T-cell (primary cell): ENCODE results near the gene ZNF778. TPM values are rescaled to one million over a fixed set of nuclear protein-coding genes. Genes with fewer than 3 reads are reported as not detected.
A peak's percentile ranks its signal among the peaks of the same experiment; 100 is the strongest.
"Not testable (repeated sequence)": the region's sequence is repeated elsewhere in the genome, so short reads cannot be mapped to it uniquely, and the experiment has no call there.

Source experiments
- ATAC-seq, 4 experiments: fragments of 200-7000 bp in 3 of 4; fragments of 150-1000 bp in 1 of 4; cut with Tn5 transposase; replicated peaks in 1 of 4; 1 replicate in 3 of 4; 2 replicates in 1 of 4; pipeline ENCODE4 v1.10.0; 2021; ENCODE audit warnings: moderate library complexity in 3 of 4, mild to moderate bottlenecking in 2 of 4, moderate number of reproducible peaks in 1 of 4
- CTCF ChIA-PET, 2 donors: fragments of 300-600 bp; sonication (Branson Sonifier 250); formaldehyde crosslinking; loops; one replicate each; lab custom pipeline; 2022; ENCODE audit warnings: antibody characterized with exemption in 2 of 2; lab: Charles Lee
- POLR2A ChIA-PET, 2 donors: fragments of 300-600 bp; sonication (Branson Sonifier 250); formaldehyde crosslinking; loops; one replicate each; lab custom pipeline; 2022; ENCODE audit warnings: antibody characterized with exemption in 2 of 2; lab: Charles Lee
- DNase-seq, 35 experiments: peaks; one replicate each; pipeline versions ENCODE4 v3.0.0 to v3.0.0-alpha.2; 2013 to 2023
- H3K27ac ChIP-seq: one replicate; pipeline ENCODE4 v1.5.1; 2013; ENCODE audit warnings: low read length
- H3K27me3 ChIP-seq, 2 experiments: replicated peaks in 1 of 2; 1 replicate in 1 of 2; 2 replicates in 1 of 2; pipeline versions ENCODE4 v1.6.1 to v1.7.0; 2013; ENCODE audit warnings: low read length in 1 of 2, mixed read lengths in 1 of 2; ENCODE audit not compliant: control insufficient read depth in 2 of 2, insufficient read depth in 2 of 2; ENCODE audit errors: extremely low read depth in 1 of 2
- H3K36me3 ChIP-seq, 2 donors: 1 replicate in 1 of 2; 2 replicates in 1 of 2; pipeline versions ENCODE4 v1.6.1 to v1.7.0; 2013; ENCODE audit warnings: low read length in 1 of 2; ENCODE audit not compliant: control insufficient read depth in 2 of 2, insufficient read depth in 1 of 2; ENCODE audit errors: extremely low read depth in 1 of 2
- H3K4me1 ChIP-seq, 2 experiments: 1 replicate in 1 of 2; 2 replicates in 1 of 2; pipeline versions ENCODE4 v1.6.1 to v1.7.0; 2013; ENCODE audit warnings: low read length in 2 of 2, mixed read lengths in 1 of 2; ENCODE audit not compliant: insufficient read depth in 2 of 2, control insufficient read depth in 1 of 2; ENCODE audit errors: extremely low read depth in 1 of 2
- H3K4me3 ChIP-seq, 2 donors: 1 replicate in 1 of 2; 2 replicates in 1 of 2; pipeline versions ENCODE4 v1.5.1 to v1.7.0; 2013; ENCODE audit warnings: mild to moderate bottlenecking in 2 of 2, low read length in 1 of 2, moderate library complexity in 1 of 2; ENCODE audit not compliant: control insufficient read depth in 1 of 2; ENCODE audit errors: extremely low read depth in 1 of 2
- H3K9me3 ChIP-seq: 2 replicates; pipeline ENCODE4 v1.7.0; 2013
- H3K27ac Mint-ChIP-seq, 2 donors: one replicate each; pipeline ENCODE4 v1.8.0; 2020 to 2021; ENCODE audit warnings: mild to moderate bottlenecking in 2 of 2, mixed read lengths in 2 of 2
- H3K27me3 Mint-ChIP-seq, 2 donors: one replicate each; pipeline ENCODE4 v1.8.0; 2021 to 2022; ENCODE audit warnings: mixed read lengths in 2 of 2
- H3K36me3 Mint-ChIP-seq: one replicate; pipeline ENCODE4 v1.8.0; 2021; ENCODE audit warnings: mixed read lengths
- H3K4me1 Mint-ChIP-seq, 3 donors: one replicate each; pipeline ENCODE4 v1.8.0; 2020 to 2022; ENCODE audit warnings: mixed read lengths in 3 of 3, mild to moderate bottlenecking in 1 of 3
- H3K4me3 Mint-ChIP-seq, 3 donors: one replicate each; pipeline ENCODE4 v1.8.0; 2020 to 2022; ENCODE audit warnings: mild to moderate bottlenecking in 3 of 3, mixed read lengths in 3 of 3, moderate library complexity in 3 of 3
- H3K9me3 Mint-ChIP-seq, 3 donors: one replicate each; pipeline ENCODE4 v1.8.0; 2020 to 2022; ENCODE audit warnings: mixed read lengths in 3 of 3
- WGBS: methylation state at CpG from one replicate; pipeline ENCODE4 v1.1.5; 2013; ENCODE audit warnings: missing lambda C conversion rate; ENCODE audit not compliant: insufficient coverage; 5-methylcytosine and 5-hydroxymethylcytosine counted together
- total RNA-seq, 35 experiments: library from RNA in 6 of 35; stranded (reverse) in 6 of 35; fragments of 120-200 nt in 1 of 35; gene quantifications; one replicate each; pipeline versions ENCODE4 v1.2.1 to v1.2.4 and lab custom pipeline; 2013 to 2026

The ZNF778 gene
- total RNA-seq, 5 donors from 2014 or later (not counting 1 experiment from before 2014, with no cell fraction given), result 6.0 to 16.3 (median 13.6) TPM

GRCh38 chr16:89179656-89180315 is 37.7 kb upstream of the ZNF778 start:
- Histone ChIP-seq H3K36me3 (no peaks in the 10 kb centered on the region), H3K27me3 (peaks cover 0 to 20% of the 10 kb centered on the region in 2 experiments), H3K9me3 (no peaks in the 10 kb centered on the region), H3K4me3 (no peak overlapping the region), H3K4me1 (peaks cover 0 to 8% of the 10 kb centered on the region in 2 experiments), H3K27ac (no peak overlapping the region)
- no peaks in the 10 kb centered on the region for H3K9me3 Mint-ChIP-seq
- WGBS, result 87% methylated on average over 12 of the region's 25 CpGs
- H3K4me1 Mint-ChIP-seq, result peaks cover 6 to 11% (median 9%) of the 10 kb centered on the region in 3 donors
- no peak overlapping the region for H3K4me3 Mint-ChIP-seq
- ChIA-PET CTCF (no interaction called here), POLR2A (no interaction called here)
- H3K36me3 Mint-ChIP-seq, result no peaks in the 10 kb centered on the region
- ATAC-seq, result no peak
- no peak overlapping the region for H3K27ac Mint-ChIP-seq
- no peak for DNase-seq
- H3K27me3 Mint-ChIP-seq, result no peaks in the 10 kb centered on the region

GRCh38 chr16:89183463-89183862 is 34.0 kb upstream of the ZNF778 start:
- H3K4me1 ChIP-seq, result peaks cover 0 to 8% of the 10 kb centered on the region in 2 experiments
- WGBS, result 80% methylated on average over 11 of the region's 13 CpGs
- H3K9me3 ChIP-seq, result no peaks in the 10 kb centered on the region
- Mint-ChIP-seq H3K36me3 (no peaks in the 10 kb centered on the region), H3K9me3 (no peaks in the 10 kb centered on the region), H3K4me1 (peaks cover 6 to 11% (median 9%) of the 10 kb centered on the region in 3 donors), H3K27me3 (no peaks in the 10 kb centered on the region), H3K27ac (no peak overlapping the region), H3K4me3 (no peak overlapping the region)
- CTCF ChIA-PET, result no interaction called here
- H3K27ac ChIP-seq, result no peak overlapping the region
- peaks cover 0 to 19% of the 10 kb centered on the region in 2 experiments for H3K27me3 ChIP-seq
- H3K36me3 ChIP-seq, result no peaks in the 10 kb centered on the region
- no peak for DNase-seq
- no peak for ATAC-seq
- no peak overlapping the region for H3K4me3 ChIP-seq
- POLR2A ChIA-PET, result no interaction called here

GRCh38 chr16:89183975-89184676 is 33.4 kb upstream of the ZNF778 start:
- DNase-seq (no peak), ATAC-seq (no peak)
- Histone ChIP-seq H3K4me1 (peaks cover 0 to 8% of the 10 kb centered on the region in 2 experiments), H3K4me3 (no peak overlapping the region), H3K9me3 (no peaks in the 10 kb centered on the region), H3K27ac (no peak overlapping the region), H3K36me3 (no peaks in the 10 kb centered on the region), H3K27me3 (peaks cover 0 to 13% of the 10 kb centered on the region in 2 experiments)
- Mint-ChIP-seq H3K36me3 (no peaks in the 10 kb centered on the region), H3K27me3 (no peaks in the 10 kb centered on the region), H3K4me3 (no peak overlapping the region), H3K9me3 (no peaks in the 10 kb centered on the region), H3K4me1 (peaks cover 6 to 11% (median 9%) of the 10 kb centered on the region in 3 donors), H3K27ac (no peak overlapping the region)
- ChIA-PET CTCF (interaction anchor here in 1 of 2 donors (0.5 kb wide), 1 partner anchor 345 kb away, joined by 3 read pairs; no protein-coding TSS in a partner anchor), POLR2A (no interaction called here)
- 83% methylated on average over 22 of the region's 26 CpGs for WGBS

- H3K27me3 ChIP-seq, result peaks cover 0 to 12% of the 10 kb centered on the region in 2 experiments
- 80% methylated on average over 8 of the region's 9 CpGs for WGBS
- H3K9me3 ChIP-seq, result no peaks in the 10 kb centered on the region
- H3K4me1 ChIP-seq, result peaks cover 0 to 8% of the 10 kb centered on the region in 2 experiments
- Mint-ChIP-seq H3K9me3 (no peaks in the 10 kb centered on the region), H3K36me3 (no peaks in the 10 kb centered on the region), H3K4me3 (no peak overlapping the region), H3K4me1 (peaks cover 6 to 11% (median 9%) of the 10 kb centered on the region in 3 donors), H3K27ac (no peak overlapping the region), H3K27me3 (no peaks in the 10 kb centered on the region)
- ATAC-seq (no peak), DNase-seq (no peak)
- H3K4me3 ChIP-seq, result no peak overlapping the region
- H3K36me3 ChIP-seq, result no peaks in the 10 kb centered on the region
- CTCF ChIA-PET, result no interaction called here
- POLR2A ChIA-PET, result no interaction called here
- no peak overlapping the region for H3K27ac ChIP-seq
These were observed 32.9 kb upstream of the ZNF778 start for GRCh38 chr16:89184677-89184932.

GRCh38 chr16:89184933-89185794 is 32.3 kb upstream of the ZNF778 start:
- ChIA-PET POLR2A (no interaction called here), CTCF (no interaction called here)
- no peak overlapping the region for H3K4me3 ChIP-seq
- ATAC-seq, result peak in 3 of 4 experiments; percentile 16 to 31 (median 31)
- H3K4me1 ChIP-seq, result peaks cover 0 to 8% of the 10 kb centered on the region in 2 experiments
- no peaks in the 10 kb centered on the region for H3K9me3 ChIP-seq
- Mint-ChIP-seq H3K36me3 (no peaks in the 10 kb centered on the region), H3K9me3 (no peaks in the 10 kb centered on the region), H3K4me1 (peaks cover 6 to 11% (median 11%) of the 10 kb centered on the region in 3 donors), H3K4me3 (no peak overlapping the region), H3K27ac (no peak overlapping the region), H3K27me3 (no peaks in the 10 kb centered on the region)
- H3K36me3 ChIP-seq, result no peaks in the 10 kb centered on the region
- 85% methylated on average over 48 of the region's 48 CpGs for WGBS
- peak in 28 of 35 experiments; percentile 42 to 74 (median 61) for DNase-seq
- no peak overlapping the region for H3K27ac ChIP-seq
- peaks cover 0 to 12% of the 10 kb centered on the region in 2 experiments for H3K27me3 ChIP-seq

- H3K4me3 Mint-ChIP-seq, H3K9me3 Mint-ChIP-seq, H3K4me3 ChIP-seq, H3K4me1 ChIP-seq, ATAC-seq, H3K27me3 Mint-ChIP-seq, H3K36me3 ChIP-seq, H3K36me3 Mint-ChIP-seq, H3K27me3 ChIP-seq, H3K27ac Mint-ChIP-seq, H3K9me3 ChIP-seq, H3K27ac ChIP-seq, CTCF ChIA-PET, POLR2A ChIA-PET, DNase-seq: not testable (repeated sequence)
- 91% methylated on average over 27 of the region's 30 CpGs for WGBS
- H3K4me1 Mint-ChIP-seq, result peaks cover 6 to 13% (median 9%) of the 10 kb centered on the region in 3 donors
These were observed 31.5 kb upstream of the ZNF778 start for GRCh38 chr16:89185887-89186592.
